Body of pancreas (tissue), 4 donors: ENCODE measurements around the gene SCO1.

ENCODE experiments used
- POLR2A ChIP-seq, 3 donors: fragments of 450-650 bp; IDR thresholded peaks; one replicate each; pipeline ENCODE4 v1.6.1; 2016; ENCODE audit warnings: antibody characterized with exemption in 3 of 3, mild to moderate bottlenecking in 2 of 3
- TF ChIP-seq, protein P1 (sequence below), 7 experiments: fragments of 450-650 bp in 4 of 7; fragments of 200-600 bp in 3 of 7; sonication (generic) in 3 of 7; IDR thresholded peaks; one replicate each; pipeline ENCODE4 v1.5.1; 2016 to 2019; ENCODE audit warnings: antibody characterized with exemption in 7 of 7

DNA sequence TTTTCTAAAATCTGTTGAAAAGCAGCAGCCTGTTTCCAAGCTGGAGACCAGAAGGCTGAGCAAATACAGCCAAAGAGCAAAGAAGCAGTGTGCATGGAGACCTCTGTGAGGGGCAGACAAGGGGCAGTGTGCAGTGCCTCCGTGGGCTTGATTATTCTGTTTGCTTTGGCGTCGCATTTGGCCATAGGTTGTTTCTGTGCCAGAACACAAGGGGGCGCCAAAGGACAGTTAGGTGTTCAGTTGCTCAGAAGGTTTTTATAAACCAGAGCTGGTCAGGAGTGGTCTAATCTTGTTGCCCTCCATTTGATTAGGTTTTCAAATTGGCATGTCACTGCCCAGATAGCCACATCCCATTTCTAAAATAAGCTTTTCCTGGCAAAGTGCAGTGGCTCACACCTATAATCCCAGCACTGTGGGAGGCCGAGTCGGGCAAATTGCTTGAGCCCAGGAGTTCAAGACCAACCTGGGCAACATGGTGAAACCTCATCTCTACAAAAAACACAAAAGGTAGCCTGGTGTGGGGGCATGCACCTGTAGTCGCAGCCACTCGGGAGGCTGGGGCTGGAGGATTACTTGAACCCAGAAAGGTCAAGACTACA is 50.8 kb downstream of the SCO1 start:
- TF ChIP-seq, protein P1, sequence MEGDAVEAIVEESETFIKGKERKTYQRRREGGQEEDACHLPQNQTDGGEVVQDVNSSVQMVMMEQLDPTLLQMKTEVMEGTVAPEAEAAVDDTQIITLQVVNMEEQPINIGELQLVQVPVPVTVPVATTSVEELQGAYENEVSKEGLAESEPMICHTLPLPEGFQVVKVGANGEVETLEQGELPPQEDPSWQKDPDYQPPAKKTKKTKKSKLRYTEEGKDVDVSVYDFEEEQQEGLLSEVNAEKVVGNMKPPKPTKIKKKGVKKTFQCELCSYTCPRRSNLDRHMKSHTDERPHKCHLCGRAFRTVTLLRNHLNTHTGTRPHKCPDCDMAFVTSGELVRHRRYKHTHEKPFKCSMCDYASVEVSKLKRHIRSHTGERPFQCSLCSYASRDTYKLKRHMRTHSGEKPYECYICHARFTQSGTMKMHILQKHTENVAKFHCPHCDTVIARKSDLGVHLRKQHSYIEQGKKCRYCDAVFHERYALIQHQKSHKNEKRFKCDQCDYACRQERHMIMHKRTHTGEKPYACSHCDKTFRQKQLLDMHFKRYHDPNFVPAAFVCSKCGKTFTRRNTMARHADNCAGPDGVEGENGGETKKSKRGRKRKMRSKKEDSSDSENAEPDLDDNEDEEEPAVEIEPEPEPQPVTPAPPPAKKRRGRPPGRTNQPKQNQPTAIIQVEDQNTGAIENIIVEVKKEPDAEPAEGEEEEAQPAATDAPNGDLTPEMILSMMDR (IDR thresholded peaks at IDR 0.05): peak; percentile 76 to 82 (median 77)
- no peak for TF ChIP-seq POLR2A (IDR thresholded peaks at IDR 0.05)
